ENCODE data around the gene CRYBA4.

DNA sequence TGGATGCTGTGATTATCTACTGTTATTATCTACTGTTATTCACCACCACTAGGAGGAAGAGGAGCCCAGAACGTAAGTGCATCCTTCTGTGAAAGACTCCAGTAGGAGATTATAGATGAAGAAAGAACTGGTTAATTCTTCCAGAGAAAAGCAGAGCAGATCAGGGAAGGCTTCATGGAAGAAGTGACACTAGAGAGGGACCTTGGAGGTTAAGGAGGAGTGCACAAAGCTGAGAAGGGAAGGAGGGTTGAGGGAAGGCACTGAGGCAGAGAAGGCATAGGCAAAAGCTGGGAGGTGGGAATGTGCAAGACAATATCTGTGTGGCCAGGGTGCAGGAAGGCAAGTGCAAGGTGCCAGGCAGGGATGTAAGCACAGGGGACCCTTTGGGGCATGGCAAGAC is 17.4 kb upstream of the CRYBA4 start:
- TF ChIP-seq, protein P1, sequence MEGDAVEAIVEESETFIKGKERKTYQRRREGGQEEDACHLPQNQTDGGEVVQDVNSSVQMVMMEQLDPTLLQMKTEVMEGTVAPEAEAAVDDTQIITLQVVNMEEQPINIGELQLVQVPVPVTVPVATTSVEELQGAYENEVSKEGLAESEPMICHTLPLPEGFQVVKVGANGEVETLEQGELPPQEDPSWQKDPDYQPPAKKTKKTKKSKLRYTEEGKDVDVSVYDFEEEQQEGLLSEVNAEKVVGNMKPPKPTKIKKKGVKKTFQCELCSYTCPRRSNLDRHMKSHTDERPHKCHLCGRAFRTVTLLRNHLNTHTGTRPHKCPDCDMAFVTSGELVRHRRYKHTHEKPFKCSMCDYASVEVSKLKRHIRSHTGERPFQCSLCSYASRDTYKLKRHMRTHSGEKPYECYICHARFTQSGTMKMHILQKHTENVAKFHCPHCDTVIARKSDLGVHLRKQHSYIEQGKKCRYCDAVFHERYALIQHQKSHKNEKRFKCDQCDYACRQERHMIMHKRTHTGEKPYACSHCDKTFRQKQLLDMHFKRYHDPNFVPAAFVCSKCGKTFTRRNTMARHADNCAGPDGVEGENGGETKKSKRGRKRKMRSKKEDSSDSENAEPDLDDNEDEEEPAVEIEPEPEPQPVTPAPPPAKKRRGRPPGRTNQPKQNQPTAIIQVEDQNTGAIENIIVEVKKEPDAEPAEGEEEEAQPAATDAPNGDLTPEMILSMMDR (IDR thresholded peaks at IDR 0.05 in 4 of 5, conservative IDR thresholded peaks at IDR 0.05 in 1 of 5) = no peak
- no peak for TF ChIP-seq POLR2A (IDR thresholded peaks at IDR 0.05)
